DMS79 (cell line): ENCODE measurements around the gene MAGI2.
"Not testable (repeated sequence)": the region's sequence is repeated elsewhere in the genome, so short reads cannot be mapped to it uniquely, and the experiment has no call there.

Source experiments
- DNase-seq: peaks from one replicate; lab custom pipeline; 2025; lab: John Stamatoyannopoulos, UW

The MAGI2 gene

GRCh38 chr7:78636727-78637126, 816.7 kb downstream of the MAGI2 start:
- DNase-seq: no peak

GRCh38 chr7:78635026-78635793, 818.3 kb downstream of the MAGI2 start:
- DNase-seq: no peak

- no peak for DNase-seq
These were observed 819.4 kb downstream of the MAGI2 start for GRCh38 chr7:78634093-78634492.

- no peak for DNase-seq
These were observed 832.5 kb downstream of the MAGI2 start for GRCh38 chr7:78620920-78621319.

GRCh38 chr7:78616539-78616938, 836.9 kb downstream of the MAGI2 start:
- no peak for DNase-seq

GRCh38 chr7:78609281-78609680, 844.2 kb downstream of the MAGI2 start:
- DNase-seq: no peak

- no peak for DNase-seq
These were observed 846.4 kb downstream of the MAGI2 start for GRCh38 chr7:78607099-78607498.

GRCh38 chr7:78605119-78605518, 848.3 kb downstream of the MAGI2 start:
- no peak for DNase-seq

GRCh38 chr7:78601728-78602127, 851.7 kb downstream of the MAGI2 start:
- no peak for DNase-seq

GRCh38 chr7:78594156-78594555, 859.3 kb downstream of the MAGI2 start:
- DNase-seq: no peak

- DNase-seq: no peak
These were observed 865.1 kb downstream of the MAGI2 start for GRCh38 chr7:78588393-78588792.

- DNase-seq: no peak
These were observed 865.9 kb downstream of the MAGI2 start for GRCh38 chr7:78587443-78588044.

GRCh38 chr7:78585980-78586379, 867.5 kb downstream of the MAGI2 start:
- no peak for DNase-seq

- DNase-seq: no peak
These were observed 874.8 kb downstream of the MAGI2 start for GRCh38 chr7:78578686-78579085.

GRCh38 chr7:78577174-78577952, 876.1 kb downstream of the MAGI2 start:
- DNase-seq: not testable (repeated sequence)

- no peak for DNase-seq
These were observed 877.2 kb downstream of the MAGI2 start for GRCh38 chr7:78576236-78576635.

- DNase-seq: no peak
These were observed 882.2 kb downstream of the MAGI2 start for GRCh38 chr7:78571292-78571691.

GRCh38 chr7:78568690-78569089, 884.8 kb downstream of the MAGI2 start:
- no peak for DNase-seq

GRCh38 chr7:78567836-78568235, 885.6 kb downstream of the MAGI2 start:
- no peak for DNase-seq

GRCh38 chr7:78565784-78566183, 887.7 kb downstream of the MAGI2 start:
- DNase-seq: no peak

GRCh38 chr7:78563191-78563590, 890.3 kb downstream of the MAGI2 start:
- DNase-seq: no peak

- no peak for DNase-seq
These were observed 891.3 kb downstream of the MAGI2 start for GRCh38 chr7:78562191-78562590.

GRCh38 chr7:78558566-78558965, 894.9 kb downstream of the MAGI2 start:
- DNase-seq: no peak
